Measurements from ENCODE around the gene ARAP1.

The ARAP1 gene

DNA sequence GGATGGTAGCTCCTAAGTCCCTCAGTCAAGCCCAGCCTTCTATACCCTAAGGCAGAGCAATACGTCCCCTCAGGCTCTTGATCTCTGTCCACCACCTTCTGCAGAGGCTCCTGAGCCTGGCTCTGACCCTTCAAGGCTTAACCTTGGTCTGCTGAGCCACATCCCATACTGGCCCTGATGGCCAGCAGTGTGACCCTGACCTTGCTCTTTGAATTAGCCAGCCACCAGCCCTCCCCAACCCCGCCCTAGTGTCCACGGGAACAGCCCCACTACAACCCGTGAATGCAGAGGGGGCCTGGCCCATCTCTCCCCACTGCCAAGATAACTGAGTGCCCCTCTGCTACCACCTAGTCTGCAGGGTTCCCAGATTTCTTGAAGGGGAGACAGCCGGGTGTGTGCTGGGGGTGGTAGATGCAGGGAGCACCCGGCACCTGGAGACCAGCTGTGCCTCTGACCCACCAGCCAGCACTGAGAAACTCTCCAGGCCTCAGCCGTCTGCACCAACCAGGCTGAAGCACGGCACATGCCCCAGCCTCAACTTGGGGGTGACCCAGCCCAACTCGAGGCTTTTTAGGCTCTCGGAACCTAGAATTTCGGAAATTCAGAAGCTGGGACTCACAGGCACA, 6.2 kb downstream of the ARAP1 start:
- Histone ChIP-seq H3K4me1 (ENCODE audit: insufficient read depth, low read length, poor library complexity, severe bottlenecking) (peaks cover 46% of the 10 kb centered on the region), H3K9me3 (ENCODE audit: insufficient read depth, low read depth, low read length) (no peaks in the 10 kb centered on the region), H3K4me2 (ENCODE audit: low read depth, low read length, poor library complexity, severe bottlenecking) (no peak overlapping the region), H3K4me3 (ENCODE audit: low read length, poor library complexity, severe bottlenecking) (no peak overlapping the region), H2AFZ (ENCODE audit: low read length) (no peak overlapping the region), H3K9me2 (replicated peaks; ENCODE audit: low read depth, low read length) (no peaks in the 10 kb centered on the region), H3K36me3 (ENCODE audit: insufficient read depth, low read length) (no peaks in the 10 kb centered on the region), H3K27me3 (ENCODE audit: insufficient read depth, low read length, poor library complexity, severe bottlenecking) (no peaks in the 10 kb centered on the region), H3K9ac (ENCODE audit: low read depth, low read length, poor library complexity, severe bottlenecking) (no peak overlapping the region), H4K20me1 (ENCODE audit: insufficient read depth, low read length, poor library complexity, severe bottlenecking) (peaks cover 20% of the 10 kb centered on the region), H3F3A (ENCODE audit: low read depth) (no peaks in the 10 kb centered on the region), H3K79me2 (ENCODE audit: insufficient read depth, low read length) (peaks cover 55% of the 10 kb centered on the region)
- TF ChIP-seq, protein P1, sequence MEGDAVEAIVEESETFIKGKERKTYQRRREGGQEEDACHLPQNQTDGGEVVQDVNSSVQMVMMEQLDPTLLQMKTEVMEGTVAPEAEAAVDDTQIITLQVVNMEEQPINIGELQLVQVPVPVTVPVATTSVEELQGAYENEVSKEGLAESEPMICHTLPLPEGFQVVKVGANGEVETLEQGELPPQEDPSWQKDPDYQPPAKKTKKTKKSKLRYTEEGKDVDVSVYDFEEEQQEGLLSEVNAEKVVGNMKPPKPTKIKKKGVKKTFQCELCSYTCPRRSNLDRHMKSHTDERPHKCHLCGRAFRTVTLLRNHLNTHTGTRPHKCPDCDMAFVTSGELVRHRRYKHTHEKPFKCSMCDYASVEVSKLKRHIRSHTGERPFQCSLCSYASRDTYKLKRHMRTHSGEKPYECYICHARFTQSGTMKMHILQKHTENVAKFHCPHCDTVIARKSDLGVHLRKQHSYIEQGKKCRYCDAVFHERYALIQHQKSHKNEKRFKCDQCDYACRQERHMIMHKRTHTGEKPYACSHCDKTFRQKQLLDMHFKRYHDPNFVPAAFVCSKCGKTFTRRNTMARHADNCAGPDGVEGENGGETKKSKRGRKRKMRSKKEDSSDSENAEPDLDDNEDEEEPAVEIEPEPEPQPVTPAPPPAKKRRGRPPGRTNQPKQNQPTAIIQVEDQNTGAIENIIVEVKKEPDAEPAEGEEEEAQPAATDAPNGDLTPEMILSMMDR (conservative IDR thresholded peaks at IDR 0.05; ENCODE audit: low read length): no peak
- no peak for TF ChIP-seq EZH2phosphoT487 (IDR thresholded peaks at IDR 0.05; ENCODE audit: borderline replicate concordance)

DNA sequence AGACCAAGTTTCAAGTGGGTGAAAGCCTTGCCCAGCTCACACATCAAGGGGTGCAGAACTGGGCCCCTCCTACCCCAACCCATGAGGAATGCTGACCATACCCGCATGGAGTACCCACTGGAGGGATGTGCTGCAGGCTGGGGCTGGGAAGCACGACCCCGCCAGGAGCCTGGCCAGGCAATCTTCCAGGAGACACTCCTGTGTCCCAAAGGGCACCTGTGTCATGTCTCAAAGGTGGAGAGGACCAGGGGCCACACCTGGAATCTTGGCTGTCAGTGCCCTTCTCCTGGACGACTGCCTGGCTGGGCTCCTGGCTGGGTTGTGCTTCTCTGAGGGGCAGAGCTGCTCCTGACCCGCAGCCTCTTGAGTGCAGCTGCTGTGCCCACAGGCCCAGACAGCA, 6.7 kb downstream of the ARAP1 start:
- peaks cover 46% of the 10 kb centered on the region for H3K4me1 ChIP-seq (ENCODE audit: insufficient read depth, low read length, poor library complexity, severe bottlenecking)
- H4K20me1 ChIP-seq (ENCODE audit: insufficient read depth, low read length, poor library complexity, severe bottlenecking): peaks cover 15% of the 10 kb centered on the region
- no peaks in the 10 kb centered on the region for H3K36me3 ChIP-seq (ENCODE audit: insufficient read depth, low read length)
- H3K27me3 ChIP-seq (ENCODE audit: insufficient read depth, low read length, poor library complexity, severe bottlenecking): no peaks in the 10 kb centered on the region
- no peak overlapping the region for H3K4me2 ChIP-seq (ENCODE audit: low read depth, low read length, poor library complexity, severe bottlenecking)
- H3K4me3 ChIP-seq (ENCODE audit: low read length, poor library complexity, severe bottlenecking): no peak overlapping the region
- peaks cover 55% of the 10 kb centered on the region for H3K79me2 ChIP-seq (ENCODE audit: insufficient read depth, low read length)
- no peaks in the 10 kb centered on the region for H3K9me3 ChIP-seq (ENCODE audit: insufficient read depth, low read depth, low read length)
- no peak overlapping the region for H2AFZ ChIP-seq (ENCODE audit: low read length)
- no peaks in the 10 kb centered on the region for H3K9me2 ChIP-seq (replicated peaks; ENCODE audit: low read depth, low read length)
- TF ChIP-seq, protein P1 (conservative IDR thresholded peaks at IDR 0.05; ENCODE audit: low read length): no peak
- no peak for TF ChIP-seq EZH2phosphoT487 (IDR thresholded peaks at IDR 0.05; ENCODE audit: borderline replicate concordance)
- H3K9ac ChIP-seq (ENCODE audit: low read depth, low read length, poor library complexity, severe bottlenecking): no peak overlapping the region
- H3F3A ChIP-seq (ENCODE audit: low read depth): no peaks in the 10 kb centered on the region

DNA sequence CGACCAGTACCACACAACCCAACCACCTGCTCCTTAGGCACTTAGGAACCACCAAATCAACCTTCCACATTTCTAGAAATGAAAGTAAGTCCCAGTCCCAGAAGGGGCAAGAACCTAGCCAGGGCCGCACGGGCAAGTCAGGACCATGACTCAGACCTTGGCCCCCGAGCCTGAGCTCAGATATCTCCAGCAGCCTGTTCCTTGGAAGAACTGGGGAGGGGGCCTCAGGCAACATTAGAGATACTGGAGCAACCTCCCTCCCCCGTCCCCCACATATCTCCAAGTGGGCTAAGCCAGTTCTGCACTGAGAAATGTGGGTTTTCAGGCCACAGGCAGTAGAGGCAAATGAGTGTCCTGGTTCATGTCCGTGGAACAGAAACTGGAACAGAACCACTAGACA, 7.7 kb downstream of the ARAP1 start:
- Histone ChIP-seq H3K36me3 (ENCODE audit: insufficient read depth, low read length) (no peaks in the 10 kb centered on the region), H3K4me1 (ENCODE audit: insufficient read depth, low read length, poor library complexity, severe bottlenecking) (peaks cover 52% of the 10 kb centered on the region), H3F3A (ENCODE audit: low read depth) (no peaks in the 10 kb centered on the region), H3K9me2 (replicated peaks; ENCODE audit: low read depth, low read length) (no peaks in the 10 kb centered on the region), H3K9ac (ENCODE audit: low read depth, low read length, poor library complexity, severe bottlenecking) (no peak overlapping the region), H3K4me2 (ENCODE audit: low read depth, low read length, poor library complexity, severe bottlenecking) (peak overlapping the region; percentile 33), H4K20me1 (ENCODE audit: insufficient read depth, low read length, poor library complexity, severe bottlenecking) (peaks cover 12% of the 10 kb centered on the region), H3K79me2 (ENCODE audit: insufficient read depth, low read length) (peaks cover 58% of the 10 kb centered on the region; the same call in 1 of the 2 replicates), H3K4me3 (ENCODE audit: low read length, poor library complexity, severe bottlenecking) (no peak overlapping the region), H3K9me3 (ENCODE audit: insufficient read depth, low read depth, low read length) (no peaks in the 10 kb centered on the region), H3K27me3 (ENCODE audit: insufficient read depth, low read length, poor library complexity, severe bottlenecking) (no peaks in the 10 kb centered on the region), H2AFZ (ENCODE audit: low read length) (no peak overlapping the region)
- TF ChIP-seq, protein P1 (conservative IDR thresholded peaks at IDR 0.05; ENCODE audit: low read length): no peak
- TF ChIP-seq EZH2phosphoT487 (IDR thresholded peaks at IDR 0.05; ENCODE audit: borderline replicate concordance): no peak

Data from Loucy (cell line).